Eye (tissue), 1 donor: ENCODE measurements around the gene TP53.
A peak's percentile ranks its signal among the peaks of the same experiment; 100 is the strongest.

Source experiments
- DNase-seq: peaks from one replicate; pipeline ENCODE4 v3.0.0-alpha.2; 2015

TP53 gene

DNA sequence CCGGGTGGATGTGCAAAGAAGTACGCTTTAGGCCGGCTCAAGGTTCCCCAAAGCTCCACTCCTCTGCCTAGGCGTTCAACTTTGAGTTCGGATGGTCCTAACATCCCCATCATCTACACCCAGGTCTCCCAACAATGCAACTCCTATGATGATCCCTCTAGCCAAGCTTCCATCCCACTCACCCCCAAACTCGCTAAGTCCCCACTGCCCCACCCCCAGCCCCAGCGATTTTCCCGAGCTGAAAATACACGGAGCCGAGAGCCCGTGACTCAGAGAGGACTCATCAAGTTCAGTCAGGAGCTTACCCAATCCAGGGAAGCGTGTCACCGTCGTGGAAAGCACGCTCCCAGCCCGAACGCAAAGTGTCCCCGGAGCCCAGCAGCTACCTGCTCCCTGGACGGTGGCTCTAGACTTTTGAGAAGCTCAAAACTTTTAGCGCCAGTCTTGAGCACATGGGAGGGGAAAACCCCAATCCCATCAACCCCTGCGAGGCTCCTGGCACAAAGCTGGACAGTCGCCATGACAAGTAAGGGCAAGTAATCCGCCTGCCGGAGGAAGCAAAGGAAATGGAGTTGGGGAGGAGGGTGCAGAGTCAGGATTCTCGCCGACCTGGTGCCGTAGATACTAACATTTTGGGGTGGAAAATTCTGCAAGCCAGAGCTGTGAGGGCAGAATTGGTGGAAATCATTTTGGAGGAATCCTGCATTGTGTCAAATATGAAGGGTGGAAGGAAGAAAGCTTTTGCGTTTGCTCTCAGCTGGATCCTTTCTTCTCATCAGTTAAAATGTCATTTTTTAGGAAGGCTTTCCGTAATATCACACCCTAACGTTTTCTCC, at the start of gene TP53:
Gene TP53 (minus strand): TSS at position 419 of the 836 bp plus-strand sequence. CDS start 10,896 bp downstream, outside the sequence.
- peak; percentile 96 for DNase-seq

DNA sequence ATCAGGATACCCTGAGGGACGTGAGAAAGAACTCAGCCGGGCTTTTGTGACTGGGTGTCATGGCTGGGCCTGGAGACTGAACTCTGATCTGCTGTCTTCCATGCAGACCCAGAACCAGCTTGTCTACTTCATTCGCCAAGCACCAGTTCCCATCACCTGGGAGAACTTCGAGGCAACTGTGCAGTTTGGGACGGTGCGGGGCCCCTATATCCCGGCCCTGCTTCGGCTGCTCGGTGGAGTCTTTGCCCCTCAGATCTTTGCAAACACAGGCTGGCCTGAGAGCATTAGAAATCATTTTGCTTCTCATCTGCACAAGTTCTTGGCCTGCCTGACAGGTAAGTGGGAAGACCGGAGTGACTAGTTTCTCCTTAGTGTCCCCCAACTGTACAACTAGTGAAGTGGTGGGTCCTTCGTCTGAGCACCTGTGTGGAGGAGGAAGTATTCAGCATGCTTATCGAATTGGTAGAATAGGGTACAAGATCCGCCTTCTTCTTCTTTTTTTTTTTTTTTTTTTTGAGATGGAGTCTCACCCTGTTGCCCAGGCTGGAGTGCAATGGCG, 45.8 kb upstream of the TP53 start:
- DNase-seq, result no peak

DNA sequence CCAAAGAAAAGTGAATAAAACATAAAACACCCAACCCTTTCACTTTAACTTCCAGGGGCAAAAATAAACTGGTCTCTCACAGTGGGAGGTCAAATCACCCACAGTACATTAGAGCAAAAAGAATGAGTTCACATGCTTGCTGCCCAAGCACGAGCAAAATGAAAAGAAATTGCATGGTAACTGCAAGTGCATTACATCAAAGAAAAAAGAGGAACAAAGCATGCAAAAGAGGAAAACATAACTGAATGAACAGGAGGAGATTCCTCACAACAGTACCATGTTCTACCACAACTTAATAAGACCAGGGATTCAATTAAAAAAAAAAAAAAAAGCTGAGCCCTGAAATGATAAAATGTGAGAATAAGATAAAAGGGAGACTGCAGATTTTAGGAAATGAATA, 42.5 kb upstream of the TP53 start:
- no peak for DNase-seq

DNA sequence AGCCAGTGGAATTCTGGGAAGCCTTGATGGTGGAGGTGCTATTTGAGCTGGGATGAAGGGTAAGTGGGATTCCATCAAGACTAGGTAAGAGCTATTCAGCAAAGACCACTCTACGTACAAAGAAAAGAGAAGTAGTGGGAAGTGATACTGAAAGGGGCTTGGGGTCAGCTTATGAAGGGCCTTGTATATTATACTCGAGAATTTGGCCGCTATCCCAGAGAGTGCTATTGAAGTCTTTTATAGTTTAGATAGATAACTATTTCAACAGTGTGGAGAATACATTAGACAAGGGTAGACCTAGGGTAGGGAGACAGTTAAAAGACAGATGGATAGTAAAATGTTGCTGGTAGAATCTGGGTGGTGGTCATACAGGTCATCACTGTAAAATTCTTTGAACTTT, 40.6 kb upstream of the TP53 start:
- DNase-seq, result no peak

DNA sequence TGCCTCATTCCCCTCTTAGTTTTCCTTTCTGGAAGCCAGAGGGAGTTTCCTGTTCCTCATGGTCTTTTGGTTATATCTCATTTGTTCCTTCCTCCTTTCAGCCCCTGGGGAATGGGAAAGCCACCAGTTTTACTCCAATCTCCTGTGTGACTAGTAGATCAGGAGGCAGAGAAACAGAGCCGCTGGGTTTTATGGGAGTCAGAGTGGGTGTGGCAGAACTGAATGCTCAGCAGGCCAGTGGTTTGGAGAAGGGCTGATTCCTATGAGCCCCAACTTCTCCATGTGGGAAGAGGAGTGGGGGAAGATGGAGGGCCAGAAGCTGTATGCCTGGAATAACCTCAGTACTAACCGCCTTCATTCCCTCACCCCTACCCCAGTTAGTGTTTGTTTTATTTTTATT, 34.3 kb upstream of the TP53 start:
- no peak for DNase-seq

DNA sequence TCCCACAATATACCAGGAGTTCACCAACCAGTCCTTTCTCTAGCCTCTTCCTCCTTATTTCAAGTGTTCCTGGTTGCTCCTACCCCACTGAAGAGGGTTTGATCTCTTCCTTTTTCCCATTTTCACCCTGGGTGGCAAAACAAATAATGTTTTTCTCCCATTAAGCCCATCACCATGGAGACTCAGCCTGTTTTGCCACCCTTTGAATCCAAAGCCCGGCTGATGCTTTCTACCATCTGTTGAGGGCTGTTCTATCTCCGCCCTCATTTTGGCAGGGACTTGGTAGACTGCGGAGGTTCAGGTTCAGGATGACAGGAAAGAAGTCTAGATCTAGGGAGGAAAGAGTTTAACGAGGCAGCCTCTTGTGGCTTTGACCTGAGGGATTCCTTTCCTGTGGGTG, 32.8 kb upstream of the TP53 start:
- DNase-seq, result peak; percentile 16

DNA sequence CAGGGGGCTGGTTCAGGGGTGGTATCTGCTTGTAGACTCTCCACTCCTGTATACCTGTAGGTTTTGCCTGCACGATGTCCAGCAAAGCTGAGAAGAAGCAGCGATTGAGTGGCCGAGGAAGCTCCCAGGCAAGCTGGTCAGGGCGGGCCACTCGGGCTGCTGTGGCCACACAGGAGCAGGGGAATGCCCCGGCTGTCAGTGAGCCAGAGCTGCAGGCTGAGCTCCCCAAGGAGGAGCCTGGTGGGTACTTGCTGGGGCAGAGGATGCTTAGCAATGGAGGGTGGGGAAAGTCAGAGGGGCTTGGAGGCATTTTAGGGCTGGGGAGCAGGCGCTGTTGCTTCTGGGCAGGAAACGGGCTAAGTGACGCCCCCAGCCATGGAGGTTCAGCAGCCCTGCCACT, 32.4 kb upstream of the TP53 start:
- DNase-seq, result no peak

DNA sequence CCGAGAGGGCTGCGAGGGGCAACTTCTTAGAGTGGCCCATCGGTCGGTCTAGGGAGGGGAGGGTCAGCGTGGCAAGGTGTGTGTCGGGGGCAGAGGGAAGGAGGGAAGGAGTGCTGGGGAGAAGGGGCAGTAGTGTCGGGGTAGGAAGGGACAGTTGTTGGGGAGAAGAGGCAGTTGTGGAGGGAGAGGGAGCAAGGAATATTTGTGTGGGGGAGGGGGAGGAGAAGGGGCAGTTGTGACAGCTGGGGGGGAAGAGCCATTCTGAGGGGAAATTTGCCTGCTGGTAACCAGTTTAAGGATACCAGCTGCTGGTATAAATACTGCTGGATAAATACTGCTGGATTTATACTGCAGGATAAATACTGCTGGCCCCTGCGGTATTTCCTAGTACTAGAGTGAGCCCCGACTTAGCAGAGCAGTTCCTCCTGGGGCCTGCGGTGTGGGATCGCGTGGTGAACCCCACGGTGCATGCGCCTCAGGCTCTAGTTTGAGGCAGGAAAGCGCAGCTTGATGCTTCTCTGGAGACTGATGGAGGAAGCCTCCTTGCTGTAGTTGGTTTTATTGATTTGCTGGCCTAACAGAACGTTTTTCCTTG, 30.6 kb upstream of the TP53 start:
- peak; percentile 72 for DNase-seq

DNA sequence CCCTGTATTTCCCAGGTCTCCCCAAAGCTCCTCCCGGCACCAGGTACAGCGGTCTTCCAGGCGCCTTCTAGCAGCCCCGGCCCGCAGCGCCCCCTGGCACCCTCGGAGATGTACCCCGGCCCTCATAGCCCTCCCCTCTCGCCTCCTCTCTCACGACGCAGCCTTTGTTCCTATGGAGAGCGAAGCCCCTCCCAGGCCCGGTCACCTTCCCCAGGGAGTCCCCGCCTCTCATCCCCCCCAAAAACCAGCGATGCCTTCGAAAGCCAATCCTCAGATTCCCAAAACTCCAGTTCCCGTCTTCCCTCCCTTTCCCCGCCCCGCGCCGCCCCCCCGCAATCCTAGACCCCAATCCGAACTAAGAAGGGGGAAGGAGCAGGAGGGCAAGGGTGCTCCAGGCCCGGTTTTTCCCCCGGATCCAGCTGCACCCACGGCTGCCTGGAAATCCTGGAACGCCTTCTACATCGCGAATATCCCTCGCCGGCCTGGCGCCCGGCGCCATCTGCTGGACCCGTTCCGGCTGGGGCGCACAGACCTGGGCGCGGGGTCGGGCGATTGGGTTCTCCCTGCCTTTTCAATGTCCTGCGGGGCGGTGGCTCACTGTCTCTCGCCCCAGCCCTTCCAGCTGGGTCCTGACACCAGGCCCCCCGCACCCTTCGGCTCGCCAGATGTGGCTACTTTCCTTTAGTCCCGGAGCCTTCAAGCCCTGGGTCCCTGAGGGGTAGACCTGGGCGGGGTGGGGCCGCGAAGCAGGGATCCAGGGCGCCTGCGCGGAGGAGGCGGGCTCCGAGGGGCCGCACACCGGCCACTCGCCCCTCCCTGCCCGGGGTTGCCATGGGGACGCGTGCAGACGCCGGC, 29.8 kb upstream of the TP53 start, which contains the start of gene DNAH2:
Gene DNAH2 (plus strand): TSS at position 844 of the 855 bp plus-strand sequence. CDS start 1,991 bp downstream, outside the sequence.
- peak; percentile 98 for DNase-seq

DNA sequence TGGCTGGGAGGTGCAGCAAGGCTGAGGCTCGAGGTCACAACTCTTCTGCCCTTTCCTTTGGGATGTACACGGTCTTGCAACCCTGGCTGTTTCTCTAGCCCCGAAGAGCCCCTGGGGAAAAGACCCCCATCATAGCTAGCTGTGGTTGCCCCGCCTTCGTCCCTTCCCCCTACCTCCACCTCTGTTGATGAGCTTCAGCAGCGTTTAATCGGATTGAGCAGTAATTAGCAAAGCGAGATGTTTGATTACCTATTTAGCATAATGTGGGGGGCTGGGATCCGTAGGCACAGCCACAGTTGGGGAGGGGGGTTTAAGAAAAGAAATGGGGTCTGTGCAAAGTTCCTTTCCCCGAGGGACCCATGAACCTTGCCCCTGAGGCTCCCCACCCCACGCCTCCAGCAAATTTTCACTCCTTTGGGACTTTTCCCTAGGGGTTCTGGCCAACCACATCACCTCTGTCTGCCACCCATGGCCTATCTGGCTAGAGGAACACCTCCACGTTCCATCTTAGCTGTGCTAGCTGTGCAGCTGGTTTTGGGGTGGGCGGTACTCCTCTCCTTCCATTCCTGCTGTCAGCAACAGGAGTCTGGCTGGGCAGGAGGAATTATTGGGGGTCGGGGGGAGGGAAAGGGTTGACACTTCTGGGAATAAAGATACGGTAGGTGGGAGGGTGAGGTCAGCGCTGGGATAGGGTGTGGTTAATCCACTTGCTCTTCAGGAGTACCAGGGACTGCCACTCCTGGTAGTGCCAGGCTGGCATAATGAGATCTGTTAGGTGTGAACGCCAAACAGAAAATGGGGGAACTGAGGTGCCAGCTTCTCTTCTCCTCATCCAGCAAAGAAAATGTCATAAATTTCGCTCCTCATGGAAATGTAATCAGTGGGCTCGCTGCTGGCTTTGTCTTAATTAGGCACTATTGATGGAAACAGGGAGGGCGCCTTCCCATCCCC, 28.9 kb upstream of the TP53 start:
- peak; percentile 22 for DNase-seq

DNA sequence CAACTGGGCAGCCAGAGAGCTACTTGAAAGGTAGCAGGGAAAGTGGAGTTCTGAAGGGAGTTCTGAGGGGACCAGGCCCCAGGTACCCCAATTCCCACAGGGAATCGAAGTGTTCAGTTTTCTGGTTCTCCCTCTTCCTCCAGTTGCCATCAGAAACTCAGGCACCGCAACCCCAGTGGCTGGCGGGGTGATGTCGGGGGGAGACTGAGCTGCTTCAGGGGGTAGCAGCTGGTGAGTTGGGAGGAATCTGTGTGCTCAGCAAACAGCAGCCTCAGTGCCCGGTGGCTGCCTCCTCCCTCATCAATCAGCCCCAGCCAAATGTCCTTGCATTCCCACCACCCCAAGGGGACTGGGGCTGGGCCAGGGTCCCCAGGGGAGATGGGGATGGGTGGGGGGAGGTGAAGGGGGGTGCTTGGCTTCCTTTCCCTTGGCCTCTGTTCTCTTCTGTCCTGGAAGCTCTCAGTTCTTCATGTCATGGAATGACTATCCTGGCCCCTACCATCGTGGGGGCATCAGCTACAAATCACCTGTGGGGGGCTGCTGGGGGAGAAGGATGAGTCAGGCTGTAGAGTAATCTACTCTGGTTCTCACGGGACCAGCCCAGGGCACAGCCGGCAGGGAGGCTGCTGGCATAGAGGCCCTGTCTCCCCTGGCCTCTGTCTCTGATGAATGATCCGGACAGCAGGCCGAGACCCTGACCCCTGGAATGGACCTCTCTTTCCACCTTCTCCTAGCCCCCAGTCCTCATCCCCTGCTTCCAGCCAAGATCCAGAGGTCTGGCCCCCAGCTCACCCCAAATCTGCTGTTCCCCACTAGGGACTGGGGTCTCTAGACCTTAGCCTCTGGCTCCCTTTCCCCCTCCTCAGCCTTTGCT, 27.7 kb upstream of the TP53 start:
- DNase-seq, result peak; percentile 37

DNA sequence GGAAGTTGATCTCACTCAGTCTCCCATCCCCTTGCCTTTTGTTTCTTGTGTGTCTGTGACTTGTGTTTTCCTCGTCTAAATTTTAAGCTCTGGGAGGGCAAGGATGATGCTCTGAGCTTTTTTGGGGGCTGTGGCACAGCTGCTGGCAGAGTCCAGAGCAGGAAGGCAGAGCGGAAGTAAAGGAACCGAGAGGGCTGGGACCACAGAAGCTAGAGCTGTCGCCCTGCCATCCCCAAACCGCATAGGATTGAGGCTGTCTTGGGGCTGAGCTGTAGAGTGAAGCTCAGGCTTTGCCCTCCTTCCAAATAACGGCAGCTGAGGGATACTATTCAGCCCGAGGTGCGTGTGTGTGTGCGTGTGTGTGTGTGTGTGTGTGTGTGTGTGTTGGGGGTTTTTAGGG, 26.5 kb upstream of the TP53 start:
- peak; percentile 11 for DNase-seq

DNA sequence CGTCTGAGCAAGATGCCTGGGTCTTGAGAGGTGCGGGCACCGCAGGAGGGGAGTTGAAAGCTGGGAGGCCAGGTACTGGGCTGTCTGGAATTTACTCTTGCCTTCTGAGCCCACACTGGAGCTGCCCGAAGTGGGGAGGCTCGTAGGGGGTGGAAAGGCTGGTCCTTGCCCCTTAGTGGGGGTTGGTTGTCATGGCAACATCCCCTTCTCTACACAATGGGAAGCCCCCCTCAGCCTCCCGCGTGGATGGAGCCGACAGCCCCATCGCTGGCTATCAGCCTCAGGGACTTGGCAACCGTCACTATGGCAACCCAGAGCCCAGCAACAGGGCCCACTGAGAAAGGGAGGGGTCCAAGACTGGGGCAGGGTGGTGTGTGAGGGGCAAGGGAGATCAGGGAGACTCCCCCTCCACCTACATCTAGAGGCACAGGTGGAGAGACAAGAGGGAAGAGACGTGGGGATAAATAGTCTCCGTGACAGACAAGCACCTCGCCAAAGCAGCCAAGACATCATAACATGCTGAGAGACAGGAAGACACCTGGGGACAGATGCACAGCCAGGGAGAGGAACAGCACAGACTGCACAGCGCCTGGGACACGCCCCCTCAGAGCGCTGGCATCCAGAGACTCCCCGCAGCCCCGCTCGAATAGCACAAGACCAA, 25.0 kb upstream of the TP53 start:
- DNase-seq, result peak; percentile 91

DNA sequence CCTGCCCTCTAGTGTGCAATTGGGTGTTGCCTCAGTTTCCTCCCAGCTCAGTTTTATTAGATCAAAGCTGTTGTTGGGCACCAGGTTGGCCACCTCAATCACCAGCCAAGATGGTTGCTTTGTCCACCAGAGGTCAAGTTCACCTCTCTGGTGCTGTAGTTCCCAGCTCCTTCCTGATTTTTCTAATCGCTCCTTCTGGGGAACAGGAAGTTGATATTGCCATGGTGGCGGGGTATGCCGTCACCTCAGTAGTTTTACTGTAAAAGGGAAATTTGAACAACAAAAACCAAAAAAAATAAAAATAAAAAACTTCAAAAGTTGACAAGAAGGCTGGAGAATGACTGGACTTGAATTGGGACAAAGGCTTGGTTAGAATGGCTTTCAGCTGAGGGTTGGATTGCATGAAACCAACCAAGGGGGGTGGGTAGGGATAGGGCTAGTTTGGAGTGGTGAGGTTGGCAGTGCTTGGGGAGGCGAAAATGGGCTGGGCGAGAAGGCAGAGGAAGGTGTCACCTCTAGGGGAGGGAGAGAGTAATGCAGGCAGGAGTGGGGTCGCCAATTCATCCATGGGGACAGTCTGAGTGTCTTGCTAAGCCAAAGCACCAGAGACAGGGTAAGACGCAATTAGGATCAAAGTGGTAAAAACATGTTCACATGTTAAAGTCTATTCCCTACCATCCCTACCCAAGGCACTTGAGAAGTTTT, 23.9 kb upstream of the TP53 start:
- DNase-seq, result peak; percentile 48

DNA sequence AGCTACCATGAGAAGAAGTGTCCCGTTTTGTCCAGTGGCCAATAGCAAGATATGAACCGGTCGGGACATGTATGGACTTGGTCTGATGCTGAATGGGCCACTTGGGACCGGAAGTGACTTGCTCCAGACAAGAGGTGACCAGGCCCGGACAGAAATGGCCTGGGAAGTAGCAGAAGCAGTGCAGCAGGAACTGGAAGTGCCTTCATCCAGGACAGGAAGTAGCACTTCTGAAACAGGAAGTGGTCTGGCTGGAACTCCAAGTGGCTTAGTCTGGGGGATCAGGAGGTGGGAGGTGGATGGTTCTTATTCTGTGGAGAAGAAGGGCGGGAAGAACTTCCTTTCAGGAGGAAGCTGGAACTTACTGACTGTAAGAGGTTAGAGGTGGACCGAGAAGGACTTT, 23.0 kb upstream of the TP53 start:
- DNase-seq, result no peak

DNA sequence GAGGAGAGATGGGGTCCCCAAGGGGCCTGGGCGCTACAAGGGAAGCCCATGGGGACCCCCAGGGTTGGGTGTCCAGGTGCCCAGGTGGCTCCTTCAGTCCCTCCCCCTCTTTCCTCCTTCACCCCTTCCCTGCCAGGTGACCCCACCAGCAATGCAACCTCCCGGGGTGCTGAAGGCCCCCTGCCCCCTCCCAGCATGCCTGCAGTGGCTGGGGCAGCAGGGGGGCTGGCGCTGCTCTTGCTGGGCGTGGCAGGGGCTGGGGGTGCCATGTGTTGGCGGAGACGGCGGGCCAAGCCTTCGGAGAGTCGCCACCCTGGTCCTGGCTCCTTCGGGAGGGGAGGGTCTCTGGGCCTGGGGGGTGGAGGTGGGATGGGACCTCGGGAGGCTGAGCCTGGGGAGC, 21.7 kb upstream of the TP53 start:
- no peak for DNase-seq

DNA sequence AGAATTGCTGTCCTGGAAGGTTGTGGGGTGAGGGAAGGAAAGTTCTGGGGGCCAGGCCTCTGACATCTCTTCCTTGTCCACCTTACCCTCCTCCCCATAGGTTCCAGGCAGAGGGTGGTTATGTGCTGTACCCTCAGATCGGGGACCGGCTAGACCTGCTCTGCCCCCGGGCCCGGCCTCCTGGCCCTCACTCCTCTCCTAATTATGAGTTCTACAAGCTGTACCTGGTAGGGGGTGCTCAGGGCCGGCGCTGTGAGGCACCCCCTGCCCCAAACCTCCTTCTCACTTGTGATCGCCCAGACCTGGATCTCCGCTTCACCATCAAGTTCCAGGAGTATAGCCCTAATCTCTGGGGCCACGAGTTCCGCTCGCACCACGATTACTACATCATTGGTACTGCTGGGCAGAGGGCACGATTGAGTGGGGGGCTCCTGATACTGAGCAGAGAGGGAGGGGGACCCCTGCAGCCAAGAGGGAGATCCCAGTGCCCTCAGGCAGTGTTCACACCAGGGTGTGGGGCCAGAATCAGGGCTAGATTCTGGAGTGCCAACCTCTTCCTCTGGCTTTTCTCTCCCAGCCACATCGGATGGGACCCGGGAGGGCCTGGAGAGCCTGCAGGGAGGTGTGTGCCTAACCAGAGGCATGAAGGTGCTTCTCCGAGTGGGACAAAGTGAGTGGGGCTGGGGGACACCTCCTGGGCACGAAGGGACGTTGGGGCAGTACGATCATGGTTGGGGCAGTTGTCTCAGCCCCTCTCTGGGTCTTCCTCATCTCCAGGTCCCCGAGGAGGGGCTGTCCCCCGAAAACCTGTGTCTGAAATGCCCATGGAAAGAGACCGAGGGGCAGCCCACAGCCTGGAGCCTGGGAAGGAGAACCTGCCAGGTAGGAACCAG, 20.8 kb upstream of the TP53 start:
- DNase-seq, result no peak

DNA sequence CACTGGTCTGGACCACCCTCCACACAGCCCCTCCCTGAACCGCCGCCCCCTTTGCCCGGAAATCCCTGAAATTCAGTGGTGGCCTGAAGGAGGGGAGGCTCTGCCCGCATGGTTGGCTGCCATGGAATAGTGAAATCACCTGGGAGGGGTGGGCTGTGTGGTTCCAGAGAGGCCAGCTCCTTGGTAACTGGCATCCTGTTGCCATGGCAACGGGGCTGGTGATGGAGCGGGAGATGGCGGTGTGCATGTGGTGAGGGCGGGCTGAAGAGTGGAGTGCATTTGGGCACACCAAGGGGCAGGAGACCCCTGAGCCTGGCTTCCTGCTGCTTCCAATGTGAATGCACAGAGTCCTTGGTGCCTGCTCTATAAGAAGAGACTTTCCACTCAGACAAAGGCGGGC, 20.2 kb upstream of the TP53 start:
- peak; percentile 66 for DNase-seq
